ENCODE measurements around the gene HSPA5. TPM values are rescaled to one million over a fixed set of nuclear protein-coding genes. Genes with fewer than 3 reads are reported as not detected.
A peak's percentile ranks its signal among the peaks of the same experiment; 100 is the strongest.
"Not testable (repeated sequence)": the region's sequence is repeated elsewhere in the genome, so short reads cannot be mapped to it uniquely, and the experiment has no call there.

Gene HSPA5
- total RNA-seq, 4 donors from 2014 or later: 53.7 to 88.5 (median 81.5) TPM

DNA sequence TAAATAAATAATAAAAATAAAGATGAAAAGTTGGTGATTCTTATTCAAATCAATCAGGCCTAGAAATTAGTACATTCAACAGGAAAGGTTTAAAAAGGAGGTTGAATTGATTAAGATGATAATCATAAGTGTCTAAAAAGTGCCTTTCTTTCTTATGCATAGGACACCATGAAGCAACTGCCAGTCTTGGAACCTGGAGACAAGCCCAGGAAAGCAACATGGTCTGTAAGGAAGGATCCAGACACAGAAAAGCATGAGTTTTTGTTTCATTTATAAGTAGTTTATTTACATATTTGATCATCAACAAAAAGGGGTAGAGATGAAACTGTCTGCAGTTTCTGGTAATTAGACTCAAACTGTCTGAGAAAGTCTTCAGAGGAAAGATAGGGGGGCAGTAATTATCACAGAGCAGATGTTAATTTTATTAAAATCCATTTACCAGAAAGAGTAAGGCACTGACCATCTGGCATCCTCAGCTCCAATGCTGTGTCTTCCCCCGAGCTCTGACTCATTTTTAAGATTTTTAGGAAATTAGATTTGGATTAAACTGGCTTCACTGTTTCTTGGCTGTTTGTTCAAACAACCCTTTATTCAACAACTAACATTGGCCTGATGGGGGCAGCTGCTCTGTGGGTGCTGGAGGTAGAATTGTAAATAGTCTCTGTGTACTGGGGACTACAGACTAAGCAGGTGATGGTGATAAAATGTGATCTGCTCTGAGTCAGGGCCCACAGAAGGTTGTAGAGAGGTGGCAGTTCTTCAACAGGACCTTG, 38.1 kb downstream of the HSPA5 start:
- Histone ChIP-seq H3K27me3 (no peaks in the 10 kb centered on the region), H3K27ac (no peak overlapping the region), H3K4me1 (peaks cover 0 to 24% (median 3%) of the 10 kb centered on the region in 3 donors), H3K4me3 (no peak overlapping the region), H3K9me3 (no peaks in the 10 kb centered on the region), H3K36me3 (peaks cover 0 to 51% of the 10 kb centered on the region in 2 donors)
- WGBS, 2 donors (ENCODE audit: low coverage in 1 of 2): 50 to 100% methylated on average over 1 of the region's 1 CpG
- TF ChIP-seq POLR2AphosphoS5 (IDR thresholded peaks at IDR 0.05) (no peak), CTCF (IDR thresholded peaks at IDR 0.05) (no peak), POLR2A (IDR thresholded peaks at IDR 0.05) (no peak), EP300 (IDR thresholded peaks at IDR 0.05) (no peak)
- ATAC-seq: no peak

DNA sequence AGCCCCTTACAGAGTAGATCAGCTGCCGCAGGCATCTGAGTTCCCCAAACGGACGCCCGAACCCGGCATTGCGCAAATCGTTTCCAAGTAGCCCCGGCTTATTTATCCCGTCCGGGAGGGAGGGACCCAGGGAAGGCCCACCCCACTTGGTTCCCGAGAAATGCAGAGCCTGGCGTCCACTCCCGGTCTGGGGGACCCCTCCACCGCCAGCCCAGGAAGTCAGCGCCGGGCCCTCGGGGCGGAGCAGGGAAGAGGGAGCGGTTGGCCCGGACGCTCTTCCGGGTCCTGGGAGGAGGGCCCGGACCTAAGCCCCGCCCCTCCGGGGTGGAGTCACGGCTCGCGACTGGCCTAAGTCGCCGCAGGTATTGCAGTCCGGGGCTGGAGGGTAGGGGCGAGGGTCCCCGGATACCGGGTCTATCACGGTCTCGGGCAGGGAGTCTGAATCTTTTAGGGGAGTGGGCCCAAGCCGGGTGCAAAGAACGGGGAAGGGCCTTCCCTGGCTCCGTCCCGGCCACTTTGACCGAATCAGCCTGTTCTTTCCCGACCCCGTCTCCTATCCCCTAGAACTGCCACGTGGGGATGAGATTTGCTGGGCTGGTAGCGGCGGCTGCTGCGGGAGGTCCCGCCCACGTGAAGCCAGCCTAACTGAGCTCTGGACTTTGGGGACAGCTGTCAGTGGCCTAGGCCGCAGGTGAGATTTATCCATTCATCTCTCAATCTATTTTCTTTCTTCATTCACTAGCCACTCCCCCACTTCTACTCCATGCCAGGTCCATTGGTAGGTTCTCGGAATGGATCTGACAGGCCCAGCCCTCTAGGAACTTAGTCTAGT, 40.7 kb downstream of the HSPA5 start, which contains the start of gene RABEPK:
Gene RABEPK (plus strand): TSS at position 327 of the 832 bp plus-strand sequence. CDS start 2,472 bp downstream, outside the sequence.
- peak; percentile 86 for TF ChIP-seq POLR2AphosphoS5 (IDR thresholded peaks at IDR 0.05)
- TF ChIP-seq POLR2A (IDR thresholded peaks at IDR 0.05): peak; percentile 69 to 85
- TF ChIP-seq EP300 (IDR thresholded peaks at IDR 0.05): no peak
- peak in 1 of 4 experiments; percentile 11 for TF ChIP-seq CTCF (IDR thresholded peaks at IDR 0.05)
- Histone ChIP-seq H3K9me3 (no peaks in the 10 kb centered on the region), H3K36me3 (peaks cover 0 to 25% of the 10 kb centered on the region in 2 donors), H3K4me3 (peak within 1 kb of the TSS; percentile 78 to 89), H3K27me3 (no peaks in the 10 kb centered on the region), H3K4me1 (peaks cover 0 to 24% (median 3%) of the 10 kb centered on the region in 3 donors), H3K27ac (peak within 1 kb of the TSS; percentile 89 to 96 (median 94))
- WGBS, 2 donors (ENCODE audit: low coverage in 1 of 2): 0 to 2% methylated on average over 7 to 24 of the region's 51 CpGs
- ATAC-seq: peak; percentile 97

DNA sequence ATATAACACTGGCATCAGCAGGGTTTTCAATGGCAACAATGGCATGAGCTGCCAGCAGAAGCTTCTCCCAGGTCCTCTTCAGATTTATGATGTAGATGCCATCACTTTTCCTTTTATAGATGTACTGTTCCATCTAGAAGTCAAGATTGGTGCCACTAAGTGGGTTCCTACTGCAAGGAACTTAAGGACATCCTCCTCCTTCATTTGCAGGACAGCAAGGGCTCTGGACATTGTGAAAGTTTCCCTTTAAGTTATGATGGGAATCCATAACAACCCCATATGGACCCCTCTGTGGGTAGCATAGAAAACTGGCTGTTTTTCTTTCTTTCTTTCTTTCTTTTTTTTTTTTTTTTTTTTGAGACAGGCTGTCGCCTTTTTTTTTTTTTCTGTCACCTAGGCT, 45.6 kb downstream of the HSPA5 start:
- not testable (repeated sequence) for H3K9me3 ChIP-seq, H3K36me3 ChIP-seq, H3K4me3 ChIP-seq, H3K27me3 ChIP-seq, ATAC-seq, H3K27ac ChIP-seq
- WGBS, 2 donors (ENCODE audit: low coverage in 1 of 2): no CpG with 5 or more reads among the region's 1 CpG
- H3K4me1 ChIP-seq: peaks cover 1 to 23% (median 2%) of the 10 kb centered on the region in 3 donors

- WGBS, 2 donors (ENCODE audit: low coverage in 1 of 2): 86 to 90% methylated on average over 2 to 5 of the region's 5 CpGs
- H3K4me1 ChIP-seq: peaks cover 3 to 24% (median 5%) of the 10 kb centered on the region in 3 donors
- not testable (repeated sequence) for H3K27ac ChIP-seq, H3K36me3 ChIP-seq, ATAC-seq, H3K9me3 ChIP-seq, H3K4me3 ChIP-seq, H3K27me3 ChIP-seq
Observed at GRCh38 chr9:125194466-125194865, 46.7 kb downstream of the HSPA5 start.

DNA sequence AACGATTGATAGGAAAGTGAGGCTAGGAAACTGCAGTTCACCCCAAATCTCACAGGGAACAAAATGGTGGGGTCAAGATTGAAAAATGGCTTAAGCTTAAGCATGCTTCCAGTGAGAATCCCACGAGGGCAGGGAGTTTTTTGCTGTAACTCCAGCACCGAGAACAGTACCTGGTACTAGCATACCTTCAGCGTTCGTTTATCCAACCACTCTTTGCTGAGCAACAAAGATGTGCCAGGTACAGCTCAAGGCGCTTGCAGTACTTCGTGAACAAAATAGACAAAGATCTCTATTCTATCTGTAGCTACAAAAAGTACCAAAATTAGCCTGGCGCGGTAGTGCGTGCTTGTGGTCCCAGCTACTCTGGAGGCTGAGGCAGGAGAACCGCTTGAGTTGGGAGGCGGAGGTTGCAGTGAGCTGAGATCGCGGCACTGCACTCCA, 50.8 kb downstream of the HSPA5 start:
- Histone ChIP-seq H3K4me3 (peak overlapping the region; percentile 72 to 99), H3K27ac (peak overlapping the region; percentile 49 to 98 (median 96)), H3K4me1 (peaks cover 3 to 49% (median 19%) of the 10 kb centered on the region in 3 donors), H3K27me3 (no peaks in the 10 kb centered on the region), H3K9me3 (no peaks in the 10 kb centered on the region), H3K36me3 (no peaks in the 10 kb centered on the region)
- no peak for ATAC-seq
- 50 to 56% methylated on average over 4 to 14 of the region's 14 CpGs for WGBS, 2 donors (ENCODE audit: low coverage in 1 of 2)
- no peak for TF ChIP-seq CTCF (IDR thresholded peaks at IDR 0.05)
- TF ChIP-seq POLR2A (IDR thresholded peaks at IDR 0.05): no peak
- TF ChIP-seq POLR2AphosphoS5 (IDR thresholded peaks at IDR 0.05): no peak
- no peak for TF ChIP-seq EP300 (IDR thresholded peaks at IDR 0.05)
